Prostate gland (tissue), 2 donors: Measurements from ENCODE around the gene NCAPG. TPM values are rescaled to one million over a fixed set of nuclear protein-coding genes. Genes with fewer than 3 reads are reported as not detected.

Experiments
- DNase-seq: peaks from one replicate; pipeline ENCODE4 v3.0.0-alpha.2; 2019; ENCODE audit warnings: low spot score
- H3K27ac ChIP-seq, 2 donors: fragments of 200-600 bp; sonication (generic); 2 replicates each; pipeline ENCODE4 v1.5.1; 2017 to 2019
- H3K27me3 ChIP-seq: fragments of 200-600 bp; sonication (generic); replicated peaks from 2 replicates; pipeline ENCODE4 v1.5.1; 2019; ENCODE audit not compliant: insufficient read depth
- H3K36me3 ChIP-seq, 2 donors: fragments of 200-600 bp; sonication (generic); 1 replicate in 1 of 2; 2 replicates in 1 of 2; pipeline versions ENCODE4 v1.5.1 to v1.8.1; 2017 to 2019
- H3K4me1 ChIP-seq: fragments of 200-600 bp; sonication (generic); replicated peaks from 2 replicates; pipeline ENCODE4 v1.5.1; 2019
- H3K4me3 ChIP-seq, 2 donors: fragments of 200-600 bp; sonication (generic); 2 replicates each; pipeline ENCODE4 v1.5.1; 2017 to 2019
- H3K9me3 ChIP-seq: fragments of 200-600 bp; sonication (generic); 2 replicates; pipeline ENCODE4 v1.5.1; 2017
- CTCF ChIP-seq, 4 experiments: fragments of 200-600 bp in 2 of 4; fragments of 450-650 bp in 2 of 4; sonication (generic) in 2 of 4; IDR thresholded peaks; 1 replicate in 3 of 4; 2 replicates in 1 of 4; pipeline ENCODE4 v1.5.1; 2016 to 2019; ENCODE audit warnings: antibody characterized with exemption in 4 of 4, mild to moderate bottlenecking in 2 of 4, moderate library complexity in 2 of 4
- POLR2A ChIP-seq: fragments of 450-650 bp; IDR thresholded peaks from one replicate; pipeline ENCODE4 v1.6.1; 2016; ENCODE audit warnings: antibody characterized with exemption, mild to moderate bottlenecking
- POLR2AphosphoS5 ChIP-seq: sonication (generic); formaldehyde crosslinking; IDR thresholded peaks from one replicate; pipeline ENCODE4 v1.6.1; 2017; ENCODE audit warnings: antibody characterized with exemption
- WGBS: methylation state at CpG from one replicate; pipeline ENCODE4 v1.1.5; 2018; 5-methylcytosine and 5-hydroxymethylcytosine counted together
- intact Hi-C: fragments of 100-400 bp; cut with DNase I; formaldehyde crosslinking; loops from one replicate; pipeline ENCODE4 v1.14.2; 2022
- total RNA-seq, 2 donors: library from RNA; depleted of rRNA; stranded (reverse); fragments of >200 nt; gene quantifications; one replicate each; pipeline ENCODE4 v1.1.0, GENCODE V29; 2016

NCAPG gene
- total RNA-seq, 2 donors from 2014 or later = 0.96 to 4.7 TPM

- Histone ChIP-seq H3K9me3 (no peaks in the 10 kb centered on the region), H3K27ac (no peak overlapping the region), H3K36me3 (no peaks in the 10 kb centered on the region), H3K27me3 (peaks cover 2% of the 10 kb centered on the region), H3K4me3 (no peak overlapping the region), H3K4me1 (no peaks in the 10 kb centered on the region)
- no peak for DNase-seq
- TF ChIP-seq CTCF (IDR thresholded peaks at IDR 0.05) (no peak), POLR2AphosphoS5 (no peak)
- intact Hi-C loops = no loop called here
- 31% methylated on average over 8 of the region's 8 CpGs for WGBS
Measured at GRCh38 chr4:17771284-17771908, 39.4 kb upstream of the NCAPG start.

- Histone ChIP-seq H3K27ac (no peak overlapping the region), H3K4me1 (no peaks in the 10 kb centered on the region), H3K27me3 (peaks cover 2% of the 10 kb centered on the region), H3K4me3 (no peak overlapping the region), H3K36me3 (no peaks in the 10 kb centered on the region), H3K9me3 (no peaks in the 10 kb centered on the region)
- intact Hi-C loops = no loop called here
- 87% methylated on average over 10 of the region's 10 CpGs for WGBS
- no peak for DNase-seq
- TF ChIP-seq CTCF (IDR thresholded peaks at IDR 0.05) (no peak), POLR2AphosphoS5 (no peak), POLR2A (no peak)
Measured at GRCh38 chr4:17773135-17773698, 37.6 kb upstream of the NCAPG start.

- intact Hi-C loops = no loop called here
- Histone ChIP-seq H3K36me3 (no peaks in the 10 kb centered on the region), H3K9me3 (no peaks in the 10 kb centered on the region), H3K4me1 (peaks cover 5% of the 10 kb centered on the region), H3K4me3 (no peak overlapping the region), H3K27me3 (no peaks in the 10 kb centered on the region), H3K27ac (no peak overlapping the region)
- TF ChIP-seq CTCF (IDR thresholded peaks at IDR 0.05) (no peak), POLR2A (no peak), POLR2AphosphoS5 (no peak)
- 96% methylated on average over 3 of the region's 3 CpGs for WGBS
- DNase-seq = no peak
Measured at GRCh38 chr4:17778431-17778830, 32.3 kb upstream of the NCAPG start.

GRCh38 chr4:17780501-17781299 lies 30.1 kb upstream of the NCAPG start:
- no peak for DNase-seq
- intact Hi-C loops = no loop called here
- no peaks in the 10 kb centered on the region for H3K36me3 ChIP-seq
- WGBS = 2% methylated on average over 31 of the region's 31 CpGs
- TF ChIP-seq CTCF (IDR thresholded peaks at IDR 0.05) = no peak
- peak; percentile 40 for TF ChIP-seq POLR2AphosphoS5
- peaks cover 5% of the 10 kb centered on the region for H3K4me1 ChIP-seq
- H3K4me3 ChIP-seq = peak overlapping the region; percentile 15 to 23
- H3K27me3 ChIP-seq = no peaks in the 10 kb centered on the region
- H3K27ac ChIP-seq = no peak overlapping the region
- H3K9me3 ChIP-seq = no peaks in the 10 kb centered on the region
